GM23338 (cell line): ENCODE measurements around the gene ANAPC4.

Experiments used
- EZH2 ChIP-seq: fragments of 200-600 bp; sonication (generic); IDR thresholded peaks from one replicate; pipeline ENCODE4 v1.8.0; 2017; ENCODE audit warnings: antibody characterized with exemption, mild to moderate bottlenecking, low read depth; ENCODE audit not compliant: unreplicated experiment
- POLR2AphosphoS5 ChIP-seq: IDR thresholded peaks from 2 replicates; pipeline ENCODE4 v1.6.1; 2016; ENCODE audit warnings: antibody characterized with exemption, low read depth
- TF ChIP-seq, protein P1 (sequence below), 2 experiments: fragments of 200-600 bp in 1 of 2; sonication (generic) in 1 of 2; conservative IDR thresholded peaks; 2 replicates each; pipeline versions ENCODE4 v1.5.1 to v1.6.1; 2016 to 2017; ENCODE audit warnings: antibody characterized with exemption in 2 of 2, low read depth in 2 of 2, mild to moderate bottlenecking in 2 of 2, moderate library complexity in 1 of 2

DNA sequence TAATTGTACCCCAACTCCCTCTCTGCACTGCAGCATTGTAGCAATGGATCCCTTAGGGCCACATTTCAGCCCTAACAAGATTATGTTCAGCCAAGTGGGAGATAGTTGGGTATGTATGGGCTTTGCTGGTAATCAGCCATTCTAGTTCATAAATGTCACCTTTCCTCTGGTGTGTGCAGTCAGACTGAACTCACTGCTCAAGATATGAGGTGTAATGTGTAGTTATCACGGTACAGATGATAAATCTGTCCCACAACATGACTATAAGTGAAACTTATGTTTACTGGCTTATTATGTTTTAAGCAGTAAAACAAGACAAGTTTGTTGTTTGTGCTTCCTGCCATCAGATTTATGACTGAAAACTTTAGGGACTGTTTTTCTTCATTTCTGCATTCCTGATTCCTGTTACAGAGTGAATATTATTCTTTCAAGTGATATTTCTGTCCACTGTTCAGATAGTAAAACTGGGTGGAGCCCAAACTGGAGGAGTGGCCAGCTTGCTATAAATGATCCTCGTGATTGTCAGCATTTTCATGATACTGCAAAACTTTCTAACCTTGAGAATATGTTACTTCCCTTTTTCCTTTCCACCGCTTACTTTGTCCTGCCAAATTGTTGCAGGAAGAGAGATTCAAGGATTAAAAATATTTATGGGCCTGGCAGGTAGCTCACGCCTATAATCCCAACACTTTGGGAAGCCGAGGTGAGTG, 44.9 kb downstream of the ANAPC4 start:
- TF ChIP-seq, protein P1, sequence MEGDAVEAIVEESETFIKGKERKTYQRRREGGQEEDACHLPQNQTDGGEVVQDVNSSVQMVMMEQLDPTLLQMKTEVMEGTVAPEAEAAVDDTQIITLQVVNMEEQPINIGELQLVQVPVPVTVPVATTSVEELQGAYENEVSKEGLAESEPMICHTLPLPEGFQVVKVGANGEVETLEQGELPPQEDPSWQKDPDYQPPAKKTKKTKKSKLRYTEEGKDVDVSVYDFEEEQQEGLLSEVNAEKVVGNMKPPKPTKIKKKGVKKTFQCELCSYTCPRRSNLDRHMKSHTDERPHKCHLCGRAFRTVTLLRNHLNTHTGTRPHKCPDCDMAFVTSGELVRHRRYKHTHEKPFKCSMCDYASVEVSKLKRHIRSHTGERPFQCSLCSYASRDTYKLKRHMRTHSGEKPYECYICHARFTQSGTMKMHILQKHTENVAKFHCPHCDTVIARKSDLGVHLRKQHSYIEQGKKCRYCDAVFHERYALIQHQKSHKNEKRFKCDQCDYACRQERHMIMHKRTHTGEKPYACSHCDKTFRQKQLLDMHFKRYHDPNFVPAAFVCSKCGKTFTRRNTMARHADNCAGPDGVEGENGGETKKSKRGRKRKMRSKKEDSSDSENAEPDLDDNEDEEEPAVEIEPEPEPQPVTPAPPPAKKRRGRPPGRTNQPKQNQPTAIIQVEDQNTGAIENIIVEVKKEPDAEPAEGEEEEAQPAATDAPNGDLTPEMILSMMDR (conservative IDR thresholded peaks at IDR 0.05; ENCODE audit: low read depth in 2 of 2), result no peak
- TF ChIP-seq EZH2, result no peak
- TF ChIP-seq POLR2AphosphoS5, result no peak
